GM18517 (cell line): ENCODE results near the gene BEGAIN.

Source experiments
- ATAC-seq: cut with Tn5 transposase; IDR thresholded peaks from one replicate; pipeline ENCODE4 v1.9.1; 2021; ENCODE audit warnings: mild to moderate bottlenecking, moderate library complexity; ENCODE audit not compliant: unreplicated experiment

BEGAIN gene

DNA sequence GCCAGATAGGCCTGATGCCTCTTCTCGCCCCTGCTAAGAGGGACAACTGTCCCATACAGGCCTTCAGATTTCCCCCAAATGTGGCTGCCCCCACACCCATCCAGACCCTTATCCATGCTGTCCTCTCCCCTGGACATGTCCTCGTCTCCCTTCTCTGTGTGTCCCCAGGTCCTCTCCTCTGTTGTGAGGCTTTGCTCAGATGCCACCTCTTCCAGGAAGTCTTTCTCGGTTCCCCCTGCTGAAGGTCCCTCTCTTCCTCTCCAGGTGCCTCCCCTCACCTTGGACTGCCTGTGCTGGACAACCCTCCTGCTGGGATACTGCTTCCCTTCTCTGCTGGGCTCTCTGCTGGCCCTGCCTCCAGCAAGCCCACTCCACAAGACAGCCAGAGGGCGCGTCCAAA is 33.7 kb downstream of the BEGAIN start:
- no peak for ATAC-seq

DNA sequence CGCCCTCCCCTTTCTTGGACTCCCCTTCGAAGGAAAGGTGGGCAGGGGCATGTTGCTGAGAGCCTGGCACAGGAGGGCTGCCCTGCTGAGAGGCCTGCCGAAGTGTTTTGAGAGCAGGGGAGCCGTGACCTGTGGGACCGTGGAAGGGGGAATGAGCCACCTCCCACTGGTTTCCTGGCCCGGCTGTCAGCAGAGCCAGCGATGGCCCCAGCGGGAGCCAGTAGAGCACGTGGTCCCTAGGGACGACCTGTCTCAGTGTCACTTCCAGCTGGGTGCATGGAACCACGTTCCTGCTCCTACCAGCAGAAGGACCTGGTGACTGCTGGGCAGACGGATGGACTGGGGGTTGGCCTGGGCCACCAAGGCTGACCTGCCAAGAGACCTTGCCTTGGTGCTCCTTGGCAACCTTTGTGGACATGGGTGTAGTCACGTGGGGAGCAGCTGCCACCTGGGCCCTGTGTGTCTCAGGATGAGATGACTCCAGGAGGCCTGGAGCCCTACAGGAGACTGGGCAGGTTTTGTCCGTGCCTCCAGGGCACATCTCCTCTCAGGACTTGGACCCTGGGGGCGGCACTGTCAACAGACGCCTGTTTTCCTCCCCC is 34.6 kb downstream of the BEGAIN start:
- no peak for ATAC-seq

DNA sequence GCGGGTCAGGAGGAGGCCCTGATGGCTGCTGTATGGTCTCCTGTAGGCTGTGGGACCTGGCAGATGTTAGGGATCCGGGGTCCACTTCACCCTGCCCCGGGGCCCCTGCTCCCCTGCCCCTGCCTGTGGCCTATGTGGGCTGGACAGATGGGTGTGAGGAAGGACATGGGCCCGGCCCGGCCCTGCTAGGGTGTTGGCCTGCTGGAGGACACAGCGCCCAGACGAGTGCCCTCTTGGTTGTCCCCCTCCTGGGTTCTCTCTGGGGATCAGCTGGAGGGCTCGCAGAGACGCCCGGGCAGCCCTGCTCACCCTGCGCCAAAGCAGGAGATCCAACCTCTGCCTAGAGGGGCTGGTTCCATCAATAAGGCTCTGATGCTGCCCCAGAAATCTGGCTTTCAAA is 36.2 kb downstream of the BEGAIN start:
- ATAC-seq = no peak

DNA sequence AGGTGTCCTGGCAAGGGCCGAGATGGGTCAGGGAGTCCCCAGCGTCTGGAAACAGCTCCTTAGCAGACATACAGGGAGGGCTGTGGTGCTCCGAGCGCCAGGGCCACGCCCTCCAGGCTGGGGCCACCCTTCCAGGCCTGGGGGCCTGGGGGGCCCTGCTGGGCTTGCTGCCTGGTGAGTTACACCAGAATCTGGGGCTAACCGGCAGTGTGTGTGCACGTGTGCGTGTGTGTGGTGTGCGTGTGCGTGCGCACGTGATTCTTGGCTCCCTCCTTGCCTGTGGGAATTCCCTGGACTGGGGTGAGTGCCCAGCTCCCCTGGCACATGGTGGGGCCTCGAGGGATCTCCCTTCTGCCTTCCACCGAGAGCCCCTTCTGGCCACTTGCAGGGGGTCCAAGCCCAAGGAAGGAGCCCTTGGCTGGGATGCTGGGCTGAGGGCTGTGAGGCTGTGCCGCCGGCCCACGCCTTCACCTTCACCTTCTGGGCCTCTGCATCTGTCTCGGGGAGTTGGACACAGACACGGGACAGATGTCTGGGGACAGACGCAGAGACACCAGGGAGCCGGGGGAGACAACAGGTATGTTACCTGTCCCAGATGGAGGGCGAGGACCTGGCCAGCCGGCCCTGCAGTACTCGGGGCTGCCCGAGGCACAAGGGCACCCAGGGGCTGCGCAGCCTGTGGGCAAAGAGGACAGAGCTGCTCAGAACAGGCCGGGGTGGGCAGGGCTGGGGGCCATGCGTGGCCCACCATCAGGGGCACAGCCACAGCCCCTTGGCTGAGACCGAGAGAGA is 37.2 kb downstream of the BEGAIN start:
- ATAC-seq = no peak

DNA sequence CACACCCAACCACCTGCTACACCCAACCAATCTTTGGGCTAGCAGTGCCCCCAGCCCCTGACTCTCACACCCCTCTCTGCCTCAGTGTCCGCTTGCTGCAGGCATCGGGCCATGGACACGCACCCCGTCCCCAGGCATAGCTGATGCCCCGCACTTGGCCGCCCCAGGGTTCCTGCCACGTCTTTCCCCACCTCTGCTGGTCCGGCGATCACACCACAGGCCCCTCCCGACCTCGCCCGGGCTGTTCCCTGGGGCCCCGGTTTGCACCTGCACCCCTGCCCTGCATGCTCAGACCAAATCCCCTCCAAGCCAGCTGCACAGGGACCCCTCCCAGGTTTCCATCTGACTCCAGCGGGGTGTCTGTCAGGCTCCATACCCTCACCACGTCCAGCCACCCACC is 38.3 kb downstream of the BEGAIN start:
- no peak for ATAC-seq

DNA sequence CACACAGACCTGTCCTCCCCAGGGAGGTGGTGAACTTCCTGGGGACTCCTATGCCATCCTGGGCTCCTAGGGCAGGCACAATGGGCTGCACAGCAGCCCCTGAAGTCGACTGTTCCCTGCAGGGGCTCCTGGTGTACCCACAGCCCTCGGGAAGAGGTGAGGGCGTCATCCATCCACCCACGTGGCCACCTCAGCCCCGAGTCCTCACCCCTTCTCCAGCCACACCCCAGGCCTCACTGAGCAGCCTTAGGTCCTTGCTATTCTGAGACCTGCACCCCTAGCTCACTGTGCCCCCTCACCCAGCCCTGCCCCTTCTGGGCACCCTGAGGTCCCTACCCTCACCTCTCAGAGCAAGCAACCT is 38.9 kb downstream of the BEGAIN start:
- no peak for ATAC-seq

DNA sequence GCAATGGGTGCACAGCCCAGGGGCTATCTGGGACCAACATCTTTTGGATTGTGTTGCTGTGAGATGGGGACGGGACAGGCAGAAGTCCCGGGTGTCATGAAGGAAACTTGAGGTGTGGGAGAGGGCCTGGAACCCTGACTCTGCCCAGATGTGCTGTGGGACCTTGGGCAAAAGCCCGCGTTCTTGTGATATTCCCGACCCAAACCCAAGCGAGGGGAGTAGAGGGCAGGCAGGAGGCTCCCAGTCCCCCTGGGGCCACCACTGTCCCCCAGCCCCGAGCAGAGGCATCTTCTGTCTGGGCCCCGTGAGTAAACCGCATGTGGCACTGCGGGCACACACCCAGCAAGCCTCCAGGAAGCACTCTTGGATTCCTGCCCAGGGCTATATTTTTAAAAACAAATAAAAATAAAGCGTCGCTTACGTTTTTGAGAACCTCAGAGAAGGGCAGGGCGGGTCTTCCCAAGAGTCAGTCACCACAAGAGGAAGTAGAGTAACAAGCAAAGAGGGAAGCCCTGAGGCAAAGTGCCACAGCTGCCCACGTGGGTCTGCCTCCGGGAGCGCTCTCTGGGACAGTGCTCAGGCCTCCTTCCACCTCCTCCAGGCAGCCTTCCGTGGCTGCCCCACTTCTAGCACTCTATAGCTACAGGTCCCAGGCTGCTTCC is 39.5 kb downstream of the BEGAIN start:
- ATAC-seq = no peak

DNA sequence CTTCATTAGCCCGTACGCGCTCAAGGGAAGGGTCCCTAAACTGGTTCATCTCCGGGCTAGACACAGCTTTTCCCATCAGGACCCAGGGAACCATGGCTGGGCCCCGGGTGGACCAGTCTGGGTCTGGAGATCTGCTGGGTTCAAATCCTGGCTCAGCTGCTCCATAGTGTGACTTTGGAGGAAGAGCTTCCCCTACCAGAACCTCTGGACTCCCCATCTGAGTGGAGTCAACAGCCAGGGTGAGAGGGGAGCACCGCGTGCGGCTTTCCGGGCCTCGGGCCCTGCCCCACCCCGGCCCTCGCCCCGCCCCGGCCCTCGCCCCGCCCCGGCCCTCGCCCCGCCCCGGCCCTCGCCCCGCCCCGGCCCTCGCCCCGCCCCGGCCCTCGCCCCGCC is 41.2 kb downstream of the BEGAIN start:
- no peak for ATAC-seq

DNA sequence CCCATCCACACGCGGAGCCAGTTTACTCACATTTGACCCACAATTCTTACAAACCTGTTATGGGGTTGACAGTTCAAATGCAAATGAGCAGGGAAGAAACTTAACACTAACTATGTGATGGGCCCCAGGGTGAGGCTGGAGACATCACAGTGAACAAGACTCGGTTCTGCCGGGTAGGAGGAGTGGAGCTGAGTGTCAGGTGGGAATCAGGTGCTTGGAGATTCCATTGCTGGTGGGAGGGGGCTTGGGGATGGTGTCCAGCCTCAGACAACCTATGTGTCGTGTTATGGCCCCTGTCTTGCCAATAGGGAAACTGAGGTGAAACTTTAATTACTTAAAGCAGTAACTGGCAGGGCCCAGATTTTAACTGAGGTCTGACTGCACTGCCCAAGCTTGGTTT is 41.9 kb downstream of the BEGAIN start:
- no peak for ATAC-seq

DNA sequence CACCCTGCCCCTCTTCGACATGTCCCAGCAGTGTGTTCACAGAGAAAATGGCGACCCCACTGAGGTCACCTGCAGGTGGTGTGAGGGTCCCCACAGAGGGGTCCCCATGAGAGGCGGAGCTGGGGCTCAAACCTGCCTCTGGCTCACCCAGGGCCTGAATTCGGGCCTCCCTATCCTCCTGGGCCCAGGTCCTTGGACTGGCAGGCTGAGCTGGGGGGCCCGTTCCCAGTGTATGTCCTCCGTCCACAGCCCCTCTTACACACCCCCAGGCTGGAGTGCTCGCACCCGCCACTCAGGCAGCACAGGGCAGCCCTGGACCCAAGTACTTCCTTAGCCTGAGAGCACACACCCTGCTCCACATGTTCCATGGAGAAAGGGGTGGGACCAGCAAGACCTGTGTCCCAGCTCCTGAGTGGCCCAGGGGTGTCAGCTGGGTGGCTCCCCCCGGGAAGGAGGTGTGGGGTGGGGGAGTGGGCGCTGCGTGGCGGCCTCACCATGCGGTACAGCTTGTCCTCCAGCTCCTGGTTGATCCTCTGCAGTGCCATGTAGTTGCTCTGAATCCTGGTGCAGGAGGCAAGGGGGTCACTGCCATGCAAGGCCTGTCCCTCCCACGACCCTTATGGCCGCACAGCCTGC is 42.6 kb downstream of the BEGAIN start:
- ATAC-seq = no peak

DNA sequence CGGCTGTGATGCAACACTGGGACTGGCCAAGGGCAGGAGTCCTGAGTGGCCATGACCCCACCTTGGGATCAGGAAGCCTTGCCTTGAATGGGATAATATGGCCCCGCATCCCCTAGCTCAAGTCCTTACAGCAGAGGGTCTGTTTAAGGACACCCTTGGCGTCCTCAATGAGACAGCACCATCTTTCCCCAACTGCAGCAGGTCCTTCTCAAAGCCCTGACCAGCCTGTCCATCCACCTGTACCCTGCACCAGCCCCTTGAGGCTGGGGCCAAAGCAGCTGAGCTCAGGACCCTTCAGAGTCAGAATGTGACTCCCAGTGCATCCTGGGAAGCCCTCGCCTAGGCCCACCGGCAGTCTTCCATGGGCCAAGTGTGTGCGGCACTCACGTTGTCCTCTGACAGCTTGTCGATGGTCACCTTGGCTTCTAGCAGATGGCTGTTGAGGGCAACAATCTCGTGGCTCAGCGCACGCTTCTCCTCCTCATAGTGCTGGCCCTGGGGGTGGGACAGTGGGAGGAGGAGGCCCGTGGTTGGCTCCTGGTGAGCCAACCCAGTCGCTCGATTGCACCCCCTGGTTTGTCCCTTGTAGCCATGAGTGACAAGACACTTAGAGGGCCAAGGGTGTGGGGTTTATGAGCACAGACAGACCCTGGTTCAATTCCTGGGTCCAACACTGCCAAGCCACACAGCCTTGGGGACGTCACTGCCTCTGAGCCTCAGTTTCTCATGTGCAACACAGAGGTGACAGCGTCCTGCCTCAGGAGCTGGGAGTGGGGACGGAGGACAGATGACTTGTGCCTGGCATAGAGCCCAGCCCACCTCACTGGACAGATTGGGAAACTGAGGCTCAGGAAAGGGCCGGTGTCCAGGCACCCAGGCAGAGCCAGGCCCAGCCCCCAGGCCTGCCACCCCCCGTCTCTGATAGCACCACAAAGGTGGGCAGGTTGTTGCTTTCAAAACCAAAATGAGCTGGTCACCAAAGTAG is 43.5 kb downstream of the BEGAIN start:
- ATAC-seq = no peak

DNA sequence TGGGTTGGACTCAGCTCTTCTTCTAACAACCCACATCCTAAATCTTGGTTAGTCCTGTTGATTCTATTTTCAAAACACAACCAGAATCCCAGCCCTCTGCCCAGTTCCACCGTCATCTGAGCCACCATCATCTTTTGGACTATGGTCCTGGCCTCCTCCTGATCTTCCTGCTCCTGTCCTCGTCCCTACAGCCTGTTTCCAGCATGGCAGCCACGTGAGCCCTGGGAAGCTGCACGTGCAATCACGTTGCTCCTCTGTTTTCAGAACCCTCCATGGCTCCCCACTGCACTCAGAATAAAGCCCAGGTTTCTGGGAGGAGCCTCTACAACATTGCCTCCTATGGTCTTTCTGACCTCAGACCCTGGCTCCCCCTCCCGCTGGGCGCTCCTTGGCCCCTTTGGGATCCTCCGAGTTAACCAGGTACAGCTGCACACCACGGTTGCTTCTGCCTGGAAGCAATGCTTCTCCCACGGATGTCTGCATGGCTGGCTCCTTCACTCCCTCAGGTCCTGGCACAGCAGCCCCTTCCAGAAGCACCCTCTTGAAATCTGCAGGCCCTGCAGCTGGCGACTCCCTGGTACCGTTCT is 44.5 kb downstream of the BEGAIN start:
- ATAC-seq = no peak

DNA sequence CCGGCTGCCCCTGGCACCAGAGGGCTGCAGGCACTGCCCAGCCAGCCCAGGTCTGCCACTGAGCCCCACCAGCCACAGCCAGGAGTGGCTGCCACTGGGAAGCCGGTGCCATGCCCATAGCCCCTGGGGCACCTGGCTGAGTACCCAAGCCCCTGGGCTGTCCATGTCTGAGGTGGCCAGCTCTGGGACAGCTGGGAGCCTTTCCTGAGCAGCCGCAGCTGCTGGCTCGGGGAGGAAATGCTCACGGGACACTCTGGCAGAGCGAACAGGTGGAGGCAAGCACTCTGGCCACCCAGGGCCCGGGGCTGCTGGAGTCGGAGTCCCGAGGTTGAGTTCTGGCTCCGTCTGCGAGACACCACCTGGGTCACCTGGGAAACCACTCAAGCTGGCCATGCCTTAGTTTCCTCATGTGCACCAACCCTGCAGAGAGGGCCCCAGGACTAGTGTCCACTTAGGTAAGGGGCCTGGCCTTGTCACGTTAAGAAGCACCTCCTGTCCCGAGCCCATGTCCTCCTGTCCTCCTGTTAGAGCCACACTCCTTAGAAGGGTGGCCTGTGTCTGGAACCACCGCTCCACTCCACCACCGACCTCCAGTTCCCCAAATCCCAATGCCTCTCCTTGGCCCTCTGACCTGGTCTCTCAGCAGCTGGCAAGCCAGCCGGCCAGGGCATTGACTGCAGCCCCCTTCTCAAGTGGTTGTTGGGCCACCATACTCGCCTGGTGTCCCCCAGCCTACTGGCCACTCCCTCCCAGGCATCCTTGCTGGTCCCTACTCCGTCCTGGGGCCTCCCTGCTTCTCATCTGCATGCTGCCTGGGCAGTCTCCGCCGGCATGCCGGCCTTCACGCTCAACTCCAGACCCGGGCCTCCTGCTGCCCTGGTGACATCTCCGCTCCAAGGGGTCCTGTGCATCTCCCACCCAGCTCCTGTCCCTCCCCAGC is 45.3 kb downstream of the BEGAIN start:
- ATAC-seq = no peak

DNA sequence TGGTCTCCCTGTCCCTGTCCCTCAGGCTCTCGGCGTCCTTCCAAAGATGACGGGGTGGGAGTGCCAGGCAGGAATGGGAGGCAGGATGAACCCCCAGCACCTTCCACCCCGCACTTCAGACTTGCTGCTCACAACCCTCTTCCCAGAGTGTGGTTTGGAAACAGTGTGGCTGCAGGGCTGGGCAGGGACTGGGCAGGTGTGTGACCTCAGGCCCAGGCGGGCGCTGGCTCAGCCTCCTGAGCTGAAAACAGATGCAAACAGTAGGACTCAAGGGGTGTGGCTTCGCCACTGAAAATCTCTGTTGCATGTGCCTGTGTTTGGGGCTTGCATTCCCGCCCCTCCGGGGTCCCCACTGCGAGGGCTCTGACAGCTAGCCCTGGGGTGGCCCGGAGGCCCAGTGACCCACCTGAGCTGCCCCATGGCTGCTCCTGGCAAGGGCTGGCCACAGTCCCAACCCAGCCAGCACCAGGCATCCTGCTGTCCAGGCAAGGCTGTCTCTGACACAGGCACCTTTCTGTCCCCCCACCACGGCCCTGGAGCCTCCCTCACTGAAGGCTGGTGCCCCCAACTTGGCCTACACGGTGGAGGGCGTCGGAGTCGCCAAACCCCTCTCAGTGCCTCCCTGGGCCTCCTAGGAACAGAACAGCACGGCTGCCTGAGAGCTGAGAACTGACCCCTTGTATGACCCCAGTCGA is 46.1 kb downstream of the BEGAIN start:
- no peak for ATAC-seq

DNA sequence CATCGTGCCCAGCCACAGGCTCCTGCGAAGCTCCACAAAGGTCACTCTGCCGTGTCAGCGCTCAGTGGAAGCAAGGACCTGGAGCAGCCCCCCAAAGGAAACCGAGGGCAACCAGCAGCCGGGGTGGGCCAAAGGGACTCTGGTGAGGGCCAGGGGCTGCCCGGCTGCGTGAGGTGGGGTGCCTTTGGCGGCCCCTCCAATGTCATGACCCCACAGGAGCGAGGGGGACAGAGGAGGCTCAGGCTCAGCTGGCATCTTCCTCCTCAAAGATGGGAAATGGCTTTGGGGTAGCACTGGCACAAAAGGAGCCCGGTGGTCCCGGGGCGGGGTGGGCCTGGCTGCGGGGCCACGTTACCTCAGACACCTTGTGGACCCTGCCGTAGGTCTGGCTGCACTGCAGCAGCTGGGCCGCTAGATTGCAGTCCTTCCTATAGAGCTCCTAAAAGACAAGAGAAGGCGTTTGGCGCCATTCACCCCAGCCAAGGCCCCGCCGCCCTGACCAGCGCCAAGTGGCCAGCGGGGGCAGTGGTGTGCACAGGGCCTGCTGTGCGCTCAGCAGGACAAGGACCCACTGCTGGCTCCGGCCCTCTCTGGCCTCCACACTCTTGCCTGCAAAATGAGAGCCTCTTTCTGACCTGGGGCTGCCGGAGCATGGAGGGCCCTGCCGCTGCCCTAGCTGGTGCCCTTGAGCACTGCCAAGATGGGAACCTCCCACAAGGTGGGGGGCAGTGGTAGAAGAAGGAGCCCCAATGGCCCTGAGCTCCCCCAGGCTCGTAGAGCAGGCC is 46.9 kb downstream of the BEGAIN start:
- no peak for ATAC-seq

DNA sequence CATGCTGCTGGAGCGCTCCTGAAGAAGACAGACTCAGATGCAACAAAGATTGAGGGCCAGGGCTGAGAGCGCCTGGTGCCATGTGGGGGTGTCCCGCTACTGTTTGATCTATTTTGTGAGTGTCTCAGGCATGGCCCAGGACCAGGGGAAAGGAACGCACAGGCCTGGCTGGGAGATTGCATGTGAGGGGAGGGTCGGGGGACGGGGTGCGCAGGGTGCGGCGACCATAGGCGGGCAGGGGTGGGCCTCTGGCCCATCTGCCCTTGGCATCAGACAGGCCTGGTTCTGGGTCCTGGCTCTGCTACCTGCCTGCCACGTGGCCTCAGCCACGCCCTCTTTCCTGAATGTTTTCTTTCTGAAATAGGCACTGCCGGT is 47.5 kb downstream of the BEGAIN start:
- ATAC-seq = no peak

DNA sequence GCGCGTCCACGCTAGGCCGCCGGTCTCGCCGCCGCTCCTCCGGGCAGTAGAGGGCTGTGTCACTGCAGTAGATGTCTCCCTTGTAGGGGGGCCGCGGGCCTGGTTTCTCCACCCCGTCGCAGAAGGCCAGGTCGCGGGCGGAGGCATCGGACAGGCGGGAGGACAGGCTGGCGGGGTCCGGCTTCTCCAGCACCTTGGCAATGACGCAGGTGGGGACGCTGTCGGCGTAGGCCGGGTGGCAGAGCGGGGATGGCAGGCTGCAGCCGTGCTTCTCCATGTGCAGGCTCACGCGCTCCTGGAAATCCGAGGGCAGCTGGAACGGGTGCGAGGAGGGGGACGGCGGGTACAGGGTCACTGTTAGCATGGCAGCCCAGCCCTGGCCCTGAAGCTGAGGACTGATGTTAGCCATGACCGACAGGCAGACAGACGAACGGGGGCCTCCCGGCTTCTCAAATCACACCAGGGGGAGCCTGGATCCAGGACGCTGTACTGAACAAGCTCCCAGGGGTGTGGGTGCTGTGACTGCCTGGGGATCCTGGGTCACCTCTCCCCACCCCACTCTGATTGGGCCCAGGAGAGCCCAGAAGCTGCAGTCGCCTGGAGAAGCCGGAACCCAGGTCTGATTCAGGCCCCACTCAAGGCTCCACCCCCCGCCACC is 48.1 kb downstream of the BEGAIN start:
- no peak for ATAC-seq
